H9 (cell line): ENCODE measurements around the gene TMOD1. TPM values are rescaled to one million over a fixed set of nuclear protein-coding genes. Genes with fewer than 3 reads are reported as not detected.

Experiments
- DNase-seq: peaks from one replicate; pipeline ENCODE4 v3.0.0-alpha.2; 2017
- H2AFZ ChIP-seq: one replicate; pipeline ENCODE4 v1.6.1; 2013; ENCODE audit warnings: mild to moderate bottlenecking, low read length, control low read depth, moderate library complexity
- H2AK5ac ChIP-seq: 2 replicates; pipeline ENCODE4 v1.6.1; 2013; ENCODE audit warnings: low read length, control low read depth, mixed read lengths; ENCODE audit not compliant: insufficient read length
- H2BK120ac ChIP-seq: one replicate; pipeline ENCODE4 v1.6.1; 2013; ENCODE audit warnings: low read depth, mild to moderate bottlenecking, low read length, control low read depth, inconsistent platforms; ENCODE audit not compliant: poor library complexity, severe bottlenecking
- H2BK12ac ChIP-seq: 2 replicates; pipeline ENCODE4 v1.6.1; 2013; ENCODE audit warnings: low read length, control low read depth, mixed read lengths, low read depth; ENCODE audit not compliant: insufficient read length
- H2BK15ac ChIP-seq: 2 replicates; pipeline ENCODE4 v1.6.1; 2013; ENCODE audit warnings: low read depth, low read length, control low read depth
- H2BK20ac ChIP-seq: one replicate; pipeline ENCODE4 v1.6.1; 2013; ENCODE audit warnings: low read depth, mild to moderate bottlenecking, low read length, control low read depth, inconsistent platforms; ENCODE audit not compliant: poor library complexity, severe bottlenecking
- H2BK5ac ChIP-seq: 2 replicates; pipeline ENCODE4 v1.6.1; 2013; ENCODE audit warnings: low read length, control low read depth, mixed read lengths; ENCODE audit not compliant: insufficient read length
- H3K14ac ChIP-seq: 2 replicates; pipeline ENCODE4 v1.6.1; 2013; ENCODE audit warnings: low read length, control low read depth; ENCODE audit not compliant: insufficient read depth
- H3K18ac ChIP-seq: 2 replicates; pipeline ENCODE4 v1.6.1; 2013; ENCODE audit warnings: low read depth, mild to moderate bottlenecking, mixed read lengths, low read length, control low read depth; ENCODE audit not compliant: insufficient read length
- H3K23ac ChIP-seq: 2 replicates; pipeline ENCODE4 v1.6.1; 2013; ENCODE audit warnings: low read length, control low read depth, mixed read lengths, low read depth; ENCODE audit not compliant: insufficient read length
- H3K23me2 ChIP-seq: 2 replicates; pipeline ENCODE4 v1.6.1; 2013; ENCODE audit warnings: low read depth, mild to moderate bottlenecking, mixed read lengths, low read length, control low read depth; ENCODE audit not compliant: insufficient read length, poor library complexity, severe bottlenecking
- H3K27ac ChIP-seq: 2 replicates; pipeline ENCODE4 v1.5.1; 2013; ENCODE audit warnings: low read length, control low read depth, mixed read lengths, low read depth; ENCODE audit not compliant: insufficient read length
- H3K27me3 ChIP-seq: 2 replicates; pipeline ENCODE4 v1.6.1; 2013; ENCODE audit warnings: low read length, control low read depth, inconsistent platforms; ENCODE audit not compliant: insufficient read depth
- H3K4ac ChIP-seq: 2 replicates; pipeline ENCODE4 v1.6.1; 2013; ENCODE audit warnings: low read depth, mild to moderate bottlenecking, control low read depth, inconsistent platforms, low read length, moderate library complexity
- H3K4me1 ChIP-seq: 2 replicates; pipeline ENCODE4 v1.6.1; 2013; ENCODE audit warnings: low read length, control low read depth, inconsistent platforms; ENCODE audit not compliant: insufficient read depth
- H3K4me2 ChIP-seq: 2 replicates; pipeline ENCODE4 v1.6.1; 2013; ENCODE audit warnings: low read length, control low read depth, mixed read lengths; ENCODE audit not compliant: insufficient read length, insufficient read depth
- H3K56ac ChIP-seq: 2 replicates; pipeline ENCODE4 v1.6.1; 2013; ENCODE audit warnings: low read depth, mild to moderate bottlenecking, mixed read lengths, low read length, control low read depth; ENCODE audit not compliant: insufficient read length
- H3K79me1 ChIP-seq: 2 replicates; pipeline ENCODE4 v1.6.1; 2013; ENCODE audit warnings: low read depth, mild to moderate bottlenecking, moderate library complexity, low read length, control low read depth, inconsistent platforms; ENCODE audit not compliant: insufficient read depth, poor library complexity, severe bottlenecking
- H3K79me2 ChIP-seq: 2 replicates; pipeline ENCODE4 v1.6.1; 2013; ENCODE audit warnings: low read length, control low read depth, inconsistent platforms; ENCODE audit not compliant: insufficient read depth
- H3K9ac ChIP-seq: 2 replicates; pipeline ENCODE4 v1.6.1; 2013; ENCODE audit warnings: low read length, control low read depth, mixed read lengths; ENCODE audit not compliant: insufficient read length; ENCODE audit errors: extremely low read depth
- H3K9me3 ChIP-seq: one replicate; pipeline ENCODE4 v1.6.1; 2013; ENCODE audit warnings: low read depth, low read length, inconsistent platforms; ENCODE audit not compliant: control insufficient read depth
- H3T11ph ChIP-seq: one replicate; pipeline ENCODE4 v1.6.1; 2013; ENCODE audit warnings: mild to moderate bottlenecking, low read length, control low read depth, inconsistent platforms
- H4K20me1 ChIP-seq: one replicate; pipeline ENCODE4 v1.6.1; 2013; ENCODE audit not compliant: control insufficient read depth, insufficient read length, insufficient read depth
- H4K5ac ChIP-seq: 2 replicates; pipeline ENCODE4 v1.6.1; 2013; ENCODE audit warnings: low read depth, mild to moderate bottlenecking, mixed read lengths, low read length, control low read depth; ENCODE audit not compliant: insufficient read length
- H4K8ac ChIP-seq: replicated peaks from 2 replicates; pipeline ENCODE4 v1.6.1; 2013; ENCODE audit warnings: low read length, control low read depth, mixed read lengths, low read depth; ENCODE audit not compliant: insufficient read length
- H4K91ac ChIP-seq: 2 replicates; pipeline ENCODE4 v1.6.1; 2013; ENCODE audit warnings: low read depth, mild to moderate bottlenecking, moderate library complexity, mixed read lengths, low read length, control low read depth; ENCODE audit not compliant: insufficient read length
- H3K27ac Mint-ChIP-seq, 3 experiments: 2 replicates in 2 of 3; 3 replicates in 1 of 3; pipeline ENCODE4 v1.8.0; 2020 to 2021; ENCODE audit warnings: mixed read lengths in 3 of 3, mild to moderate bottlenecking in 1 of 3, moderate library complexity in 1 of 3
- H3K27me3 Mint-ChIP-seq: 2 replicates; pipeline ENCODE4 v1.8.0; 2021; ENCODE audit warnings: low read depth, mild to moderate bottlenecking, moderate library complexity, mixed read lengths
- H3K36me3 Mint-ChIP-seq, 3 experiments: 2 replicates in 2 of 3; 3 replicates in 1 of 3; pipeline ENCODE4 v1.8.0; 2020 to 2021; ENCODE audit warnings: low read depth in 3 of 3, mixed read lengths in 3 of 3; ENCODE audit not compliant: insufficient read depth in 1 of 3
- H3K4me1 Mint-ChIP-seq, 2 experiments: 2 replicates each; pipeline ENCODE4 v1.8.0; 2020; ENCODE audit warnings: mixed read lengths in 2 of 2
- H3K4me3 Mint-ChIP-seq, 2 experiments: 2 replicates in 1 of 2; 3 replicates in 1 of 2; pipeline ENCODE4 v1.8.0; 2020 to 2021; ENCODE audit warnings: mild to moderate bottlenecking in 2 of 2, mixed read lengths in 2 of 2, moderate library complexity in 1 of 2
- H3K9me3 Mint-ChIP-seq, 2 experiments: 2 replicates in 1 of 2; 3 replicates in 1 of 2; pipeline ENCODE4 v1.8.0; 2020; ENCODE audit warnings: mild to moderate bottlenecking in 2 of 2, mixed read lengths in 2 of 2, moderate library complexity in 1 of 2
- CTCF ChIP-seq: fragments of 200-600 bp; sonication (generic); conservative IDR thresholded peaks from 3 replicates; pipeline ENCODE4 v1.8.0; 2021; ENCODE audit warnings: antibody characterized with exemption, mild to moderate bottlenecking
- WGBS: extraction: QIAGEN DNeasy Blood & Tissue Kit; methylation state at CpG from one replicate; pipeline ENCODE4 v1.1.7; 2013; ENCODE audit warnings: missing lambda C conversion rate, low lambda C conversion rate, mixed read lengths; ENCODE audit not compliant: insufficient read length; ENCODE audit errors: extremely low coverage; 5-methylcytosine and 5-hydroxymethylcytosine counted together
- total RNA-seq: library from RNA; stranded (reverse); gene quantifications from 2 replicates; pipeline ENCODE4 v1.2.1, GENCODE V29; 2021

TMOD1 gene
- total RNA-seq, 1 experiment from 2014 or later, result 0.98 TPM

GRCh38 chr9:97527626-97528528 lies 26.4 kb downstream of the TMOD1 start:
- no peaks in the 10 kb centered on the region for H3K23me2 ChIP-seq
- no peak overlapping the region for H2BK20ac ChIP-seq
- no peak overlapping the region for H3T11ph ChIP-seq
- no CpG with 5 or more reads among the region's 18 CpGs for WGBS
- H3K4ac ChIP-seq, result no peak overlapping the region; the same call in 1 of the 2 replicates
- peaks cover 34 to 38% of the 10 kb centered on the region in 2 experiments for H3K4me1 Mint-ChIP-seq
- H3K56ac ChIP-seq, result no peak overlapping the region
- H4K91ac ChIP-seq, result peak overlapping the region; percentile 4
- H3K18ac ChIP-seq, result peak overlapping the region; percentile 16
- no peaks in the 10 kb centered on the region for H3K36me3 Mint-ChIP-seq
- no peaks in the 10 kb centered on the region; the same call in none of the 2 replicates for H3K27me3 Mint-ChIP-seq
- DNase-seq, result peak; percentile 58
- H3K27ac ChIP-seq, result peak overlapping the region; percentile 49
- H3K4me1 ChIP-seq, result peaks cover 2% of the 10 kb centered on the region; the same call in 1 of the 2 replicates
- H2AFZ ChIP-seq, result no peak overlapping the region
- H2BK120ac ChIP-seq, result peak overlapping the region; percentile 52
- no peak overlapping the region for H4K8ac ChIP-seq
- H3K79me1 ChIP-seq, result no peaks in the 10 kb centered on the region
- H3K27ac Mint-ChIP-seq, result peak overlapping the region; percentile 80 to 99 (median 96); a peak in 6 of 7 replicates
- H4K20me1 ChIP-seq, result no peaks in the 10 kb centered on the region
- H3K4me2 ChIP-seq, result peak overlapping the region; percentile 1
- no peak overlapping the region for H2AK5ac ChIP-seq
- H3K9me3 ChIP-seq, result no peaks in the 10 kb centered on the region
- no peak overlapping the region for H3K9ac ChIP-seq
- no peak overlapping the region for H2BK15ac ChIP-seq
- no peaks in the 10 kb centered on the region; a peak in 1 of 5 replicates for H3K9me3 Mint-ChIP-seq
- H4K5ac ChIP-seq, result no peak overlapping the region
- peak overlapping the region; percentile 79 for H3K14ac ChIP-seq
- H3K4me3 Mint-ChIP-seq, result peak overlapping the region; percentile 26 to 32; a peak in 2 of 5 replicates
- H3K23ac ChIP-seq, result no peak overlapping the region
- no peaks in the 10 kb centered on the region for H3K79me2 ChIP-seq
- H3K27me3 ChIP-seq, result no peaks in the 10 kb centered on the region
- TF ChIP-seq CTCF, result no peak
- H2BK5ac ChIP-seq, result no peak overlapping the region
- H2BK12ac ChIP-seq, result no peak overlapping the region
